NCI-H748 (cell line): ENCODE data around the gene IL12RB1.
"Not testable (repeated sequence)": the region's sequence is repeated elsewhere in the genome, so short reads cannot be mapped to it uniquely, and the experiment has no call there.

Experiments
- DNase-seq: peaks from one replicate; lab custom pipeline; 2025; ENCODE audit not compliant: unreplicated experiment; lab: John Stamatoyannopoulos, UW

IL12RB1 gene

DNA sequence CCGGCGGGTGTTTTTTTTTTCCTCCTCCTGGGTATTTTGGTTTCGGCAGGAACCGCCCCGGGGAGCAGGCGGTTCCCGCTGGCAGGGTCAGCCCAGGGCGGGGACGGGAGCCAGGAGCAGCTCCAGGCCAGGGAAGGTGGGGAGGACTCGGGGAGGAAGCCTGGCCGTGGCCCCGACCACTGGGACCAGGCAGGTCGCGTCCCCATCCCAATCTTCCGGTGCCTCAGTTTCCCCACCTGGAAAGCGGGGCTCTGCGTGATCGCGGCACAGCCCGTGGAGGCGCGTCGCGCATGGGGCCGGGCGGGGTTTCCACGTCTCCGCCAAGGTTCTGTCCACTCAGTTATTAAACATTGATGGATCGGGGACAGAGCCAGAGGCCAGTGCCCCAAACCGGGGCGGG lies 34.8 kb downstream of the IL12RB1 start:
- DNase-seq = no peak

DNA sequence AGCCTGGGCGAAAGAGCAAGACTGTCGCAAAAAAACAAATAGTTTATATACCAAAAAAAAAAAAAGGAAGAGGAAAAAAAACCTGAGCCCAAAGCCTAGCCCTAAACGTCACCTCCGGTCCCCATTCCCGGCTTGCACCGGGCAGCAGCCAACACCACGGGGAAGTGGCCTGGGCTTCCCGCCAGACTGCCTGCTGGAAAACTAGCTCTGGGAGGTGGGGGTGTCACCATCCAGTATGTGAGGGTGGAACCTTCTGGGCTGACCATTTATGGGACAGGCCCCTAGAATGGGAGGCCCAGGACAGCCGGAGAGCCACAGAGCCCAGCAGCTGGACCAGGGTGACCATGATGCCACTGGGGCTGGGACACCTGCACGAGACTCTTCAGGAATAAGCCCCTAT lies 37.3 kb downstream of the IL12RB1 start:
- DNase-seq = no peak

- no peak for DNase-seq
These were observed 40.5 kb downstream of the IL12RB1 start for GRCh38 chr19:18046059-18046718.

DNA sequence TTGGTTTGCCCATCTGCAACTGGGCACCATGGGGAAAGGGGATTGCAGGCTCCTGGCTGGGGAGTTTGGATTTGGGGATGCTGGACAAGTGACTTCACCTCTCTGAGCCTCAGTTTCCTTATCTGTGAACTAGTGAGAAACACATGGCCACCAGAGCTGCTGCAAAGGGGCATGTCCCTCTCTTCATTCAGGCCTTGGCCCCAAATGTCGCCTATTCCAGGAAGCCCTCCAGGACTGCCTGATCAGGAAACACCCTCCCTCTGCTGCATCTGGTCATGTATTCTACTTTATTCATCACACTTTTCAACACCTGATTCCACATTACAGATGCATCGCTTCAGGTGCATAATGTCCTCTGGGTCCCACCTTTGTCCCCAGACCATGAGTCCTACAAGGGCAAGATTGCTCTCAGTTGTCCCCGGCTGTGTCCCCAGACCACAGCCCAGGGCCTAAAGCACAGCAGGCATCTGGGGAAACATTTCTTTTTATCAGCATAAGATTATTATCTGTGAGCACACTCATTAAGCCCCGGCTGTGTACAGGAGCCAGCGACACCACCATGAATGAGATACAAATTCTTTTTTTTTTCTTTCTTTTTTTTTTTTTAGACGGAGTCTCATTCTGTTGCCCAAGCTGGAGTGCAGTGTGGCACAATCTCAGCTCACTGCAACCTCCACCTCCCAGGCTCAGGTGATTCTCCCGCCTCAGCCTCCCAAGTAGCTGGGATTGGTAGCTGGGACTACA lies 41.3 kb downstream of the IL12RB1 start:
- no peak for DNase-seq

- peak; percentile 33 for DNase-seq
These were observed 41.9 kb downstream of the IL12RB1 start for GRCh38 chr19:18044825-18045304.

DNA sequence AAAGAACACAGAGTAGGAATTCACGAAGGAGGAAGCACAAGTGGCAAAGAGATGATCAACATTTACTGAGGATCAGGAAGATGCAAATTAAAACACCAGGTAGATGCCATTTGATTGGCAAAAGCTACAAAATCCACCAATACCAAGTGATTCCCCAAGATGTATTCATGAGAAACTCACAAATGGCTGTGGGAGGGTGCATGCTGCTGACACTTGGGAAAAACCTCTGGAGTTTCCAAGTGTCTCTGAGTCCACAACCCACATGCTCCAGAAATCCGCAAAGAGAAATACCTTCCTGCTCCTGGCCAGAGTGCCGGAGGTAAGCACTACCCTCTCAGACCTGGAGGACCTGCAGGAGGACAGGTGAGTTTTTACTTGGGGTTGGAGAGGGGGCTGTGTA lies 43.1 kb downstream of the IL12RB1 start:
- DNase-seq = no peak

DNA sequence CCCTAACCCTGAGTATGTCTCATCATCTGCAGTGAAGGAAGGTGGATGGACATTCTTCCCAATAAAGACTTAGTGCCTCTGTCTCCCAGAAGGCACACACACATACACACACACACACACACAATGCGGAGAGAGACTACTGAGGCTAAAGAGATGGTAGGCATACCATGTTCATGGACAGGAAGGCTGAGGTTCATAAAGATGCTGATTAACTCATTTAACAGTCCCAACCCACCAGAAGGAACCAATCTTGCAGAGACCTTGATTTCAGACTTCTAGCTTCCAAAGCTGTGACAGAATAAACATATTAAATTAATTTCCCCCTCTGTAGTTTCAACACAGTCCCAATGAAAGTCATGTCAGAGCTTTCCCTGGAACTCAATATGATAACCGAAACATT lies 45.7 kb downstream of the IL12RB1 start:
- DNase-seq = no peak

GRCh38 chr19:18032102-18032501 lies 54.6 kb downstream of the IL12RB1 start:
- DNase-seq = not testable (repeated sequence)

- not testable (repeated sequence) for DNase-seq
These were observed 55.3 kb downstream of the IL12RB1 start for GRCh38 chr19:18031401-18031800.

GRCh38 chr19:18029617-18030338 lies 57.0 kb downstream of the IL12RB1 start:
- peak; percentile 70 for DNase-seq

GRCh38 chr19:18027151-18027550 lies 59.6 kb downstream of the IL12RB1 start:
- DNase-seq = no peak

DNA sequence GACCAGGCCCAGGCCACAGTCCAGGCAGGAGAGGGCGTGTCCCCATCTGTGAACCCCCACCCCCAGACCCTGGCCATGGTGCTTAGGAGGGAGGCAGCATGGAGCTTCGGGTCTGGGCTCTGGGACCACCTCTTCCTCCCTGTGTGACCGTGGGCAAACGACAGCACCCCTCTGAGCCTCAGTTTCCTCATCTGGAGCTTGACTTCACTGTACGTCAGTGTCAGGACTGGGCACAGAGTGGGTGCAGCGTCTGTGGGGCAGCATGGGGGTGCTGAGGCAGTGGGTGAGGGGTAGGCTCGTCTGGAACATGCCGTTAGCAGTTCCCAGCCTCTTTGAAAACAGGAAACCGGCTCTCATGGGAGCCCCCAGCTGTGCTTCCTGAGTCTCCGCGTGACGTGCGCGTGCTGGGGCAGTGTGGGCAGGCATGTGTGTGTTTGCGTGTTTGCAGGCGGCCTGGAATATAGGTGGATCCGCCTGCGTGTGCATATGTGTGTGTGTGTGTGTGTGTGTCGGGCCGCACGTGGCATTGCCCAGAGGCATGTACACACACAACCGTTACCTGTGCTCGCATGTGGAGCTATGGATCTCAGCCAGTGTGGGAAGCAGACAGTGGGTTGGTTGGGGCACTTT lies 63.0 kb downstream of the IL12RB1 start:
- DNase-seq = peak; percentile 8

GRCh38 chr19:18021121-18021755 lies 65.5 kb downstream of the IL12RB1 start:
- no peak for DNase-seq

DNA sequence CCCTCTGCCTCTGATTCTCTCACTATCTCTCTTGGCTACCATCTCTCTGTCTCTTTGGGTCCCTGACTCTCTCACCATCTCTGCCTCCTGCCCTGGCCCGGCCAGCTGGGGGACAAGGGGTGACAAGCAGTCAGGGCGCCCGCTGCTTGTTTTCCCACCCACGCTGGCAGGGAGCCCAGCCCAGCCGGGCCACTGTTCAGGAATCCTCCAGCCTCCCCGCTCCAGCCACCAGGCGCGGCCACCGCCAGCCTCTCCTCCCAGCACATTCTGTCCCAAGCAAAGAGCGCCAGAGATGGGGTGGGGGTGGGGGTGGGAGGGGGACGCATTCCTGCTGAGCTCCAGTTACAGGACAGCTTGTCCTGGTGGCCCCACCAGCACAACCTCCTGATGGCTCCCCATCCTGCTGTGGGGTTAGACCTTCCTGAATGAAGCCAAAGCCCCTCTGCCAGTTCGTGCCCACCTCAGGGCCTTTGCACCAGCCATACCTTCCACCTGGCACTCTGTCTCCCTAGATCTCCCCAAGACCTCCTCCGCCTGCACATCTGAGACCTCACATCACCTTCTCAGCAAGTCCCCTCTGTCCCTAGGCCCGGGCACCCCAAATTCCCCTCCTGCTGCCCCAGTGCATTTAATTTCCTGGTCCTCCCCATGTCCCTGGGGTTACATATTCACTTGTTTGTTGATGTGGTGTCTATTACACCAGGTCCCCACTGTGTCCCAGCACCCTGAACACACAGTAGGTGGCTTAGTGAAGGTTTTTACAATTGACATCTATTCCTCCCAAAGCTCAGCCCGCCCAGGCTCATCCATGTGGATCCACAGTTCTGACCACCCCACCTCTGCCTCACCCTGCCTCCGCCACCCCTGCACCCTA lies 66.3 kb downstream of the IL12RB1 start:
- DNase-seq = no peak

- no peak for DNase-seq
These were observed 69.3 kb downstream of the IL12RB1 start for GRCh38 chr19:18017275-18018083.

DNA sequence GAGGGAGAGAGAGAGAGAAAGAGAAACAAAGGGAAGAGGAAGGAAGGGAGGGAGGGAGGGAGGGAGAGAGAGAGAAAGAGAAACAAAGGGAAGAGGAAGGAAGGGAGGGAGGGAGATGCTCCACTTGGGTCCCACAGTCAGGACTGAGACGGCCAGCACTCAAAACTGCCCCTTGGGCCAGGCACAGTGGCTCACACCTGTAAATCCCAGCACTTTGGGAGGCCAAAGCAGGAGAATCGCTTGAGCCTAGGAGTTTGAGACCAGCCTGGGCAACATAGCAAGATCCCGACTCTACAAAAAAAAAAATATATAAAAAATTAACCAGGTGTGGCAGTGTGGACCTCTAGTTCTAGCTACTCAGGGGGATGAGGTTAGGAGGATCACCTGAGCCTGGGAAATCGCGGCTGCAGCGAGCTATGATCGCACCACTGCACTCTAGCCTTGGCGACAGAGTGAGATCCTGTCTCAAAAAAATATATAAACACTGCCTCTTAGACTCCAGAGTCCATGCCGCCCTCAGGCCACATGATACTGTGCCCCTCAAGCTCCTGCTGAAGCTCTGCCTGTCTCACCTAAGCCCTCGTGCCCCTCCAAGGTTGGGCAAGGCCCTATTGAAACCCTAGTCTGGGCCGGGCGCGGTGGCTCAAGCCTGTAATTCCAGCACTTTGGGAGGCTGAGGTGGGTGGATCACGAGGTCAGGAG lies 70.4 kb downstream of the IL12RB1 start:
- DNase-seq = no peak

DNA sequence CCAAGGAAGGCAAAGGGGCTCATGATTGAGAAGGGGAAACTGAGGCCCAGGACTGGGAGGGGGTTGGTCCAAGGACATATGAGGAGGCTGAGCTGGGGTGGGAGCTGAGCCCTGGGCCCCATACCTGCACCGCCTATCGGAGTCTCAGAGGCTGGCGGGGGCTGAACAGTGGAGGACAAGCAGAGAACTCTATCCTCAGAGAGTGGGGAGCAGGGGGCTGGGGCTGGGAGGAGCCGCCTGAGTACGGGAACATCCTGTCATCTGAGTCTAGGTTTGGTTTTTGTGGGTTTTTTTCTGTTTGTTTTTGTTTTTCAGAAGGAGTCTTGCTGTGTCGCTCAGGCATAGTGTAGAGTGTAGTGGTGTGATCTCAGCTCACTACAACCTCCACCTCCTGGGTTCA lies 72.5 kb downstream of the IL12RB1 start:
- DNase-seq = no peak
